Fibroblast of the aortic adventitia (primary cell): ENCODE measurements around the gene SPATA13. TPM values are rescaled to one million over a fixed set of nuclear protein-coding genes. Genes with fewer than 3 reads are reported as not detected.
A peak's percentile ranks its signal among the peaks of the same experiment; 100 is the strongest.

ENCODE experiments used
- DNase-seq: peaks from one replicate; pipeline ENCODE4 v3.0.0-alpha.2; 2010; ENCODE audit warnings: low read depth
- H3K4me3 ChIP-seq: 2 replicates; pipeline ENCODE4 v1.5.1; 2011; ENCODE audit warnings: low read depth, mild to moderate bottlenecking, control low read depth, low read length, moderate library complexity
- total RNA-seq: library from RNA; depleted of rRNA; stranded (reverse); fragments of >200 nt; gene quantifications from 2 replicates; pipeline ENCODE4 v1.2.3, GENCODE V29; 2012; ENCODE audit warnings: low replicate concordance
- TF ChIP-seq, protein P1 (sequence below): IDR thresholded peaks from 2 replicates; pipeline ENCODE4 v1.5.1; 2011; ENCODE audit warnings: mild to moderate bottlenecking, low read length, control low read depth, inconsistent platforms; ENCODE audit not compliant: insufficient read depth

SPATA13 gene
- total RNA-seq, 1 donor: 12.2 TPM

GRCh38 chr13:24182703-24183081 is 22.2 kb downstream of the SPATA13 start:
- DNase-seq: no peak
- H3K4me3 ChIP-seq: no peak overlapping the region
- TF ChIP-seq, protein P1, sequence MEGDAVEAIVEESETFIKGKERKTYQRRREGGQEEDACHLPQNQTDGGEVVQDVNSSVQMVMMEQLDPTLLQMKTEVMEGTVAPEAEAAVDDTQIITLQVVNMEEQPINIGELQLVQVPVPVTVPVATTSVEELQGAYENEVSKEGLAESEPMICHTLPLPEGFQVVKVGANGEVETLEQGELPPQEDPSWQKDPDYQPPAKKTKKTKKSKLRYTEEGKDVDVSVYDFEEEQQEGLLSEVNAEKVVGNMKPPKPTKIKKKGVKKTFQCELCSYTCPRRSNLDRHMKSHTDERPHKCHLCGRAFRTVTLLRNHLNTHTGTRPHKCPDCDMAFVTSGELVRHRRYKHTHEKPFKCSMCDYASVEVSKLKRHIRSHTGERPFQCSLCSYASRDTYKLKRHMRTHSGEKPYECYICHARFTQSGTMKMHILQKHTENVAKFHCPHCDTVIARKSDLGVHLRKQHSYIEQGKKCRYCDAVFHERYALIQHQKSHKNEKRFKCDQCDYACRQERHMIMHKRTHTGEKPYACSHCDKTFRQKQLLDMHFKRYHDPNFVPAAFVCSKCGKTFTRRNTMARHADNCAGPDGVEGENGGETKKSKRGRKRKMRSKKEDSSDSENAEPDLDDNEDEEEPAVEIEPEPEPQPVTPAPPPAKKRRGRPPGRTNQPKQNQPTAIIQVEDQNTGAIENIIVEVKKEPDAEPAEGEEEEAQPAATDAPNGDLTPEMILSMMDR: no peak

DNA sequence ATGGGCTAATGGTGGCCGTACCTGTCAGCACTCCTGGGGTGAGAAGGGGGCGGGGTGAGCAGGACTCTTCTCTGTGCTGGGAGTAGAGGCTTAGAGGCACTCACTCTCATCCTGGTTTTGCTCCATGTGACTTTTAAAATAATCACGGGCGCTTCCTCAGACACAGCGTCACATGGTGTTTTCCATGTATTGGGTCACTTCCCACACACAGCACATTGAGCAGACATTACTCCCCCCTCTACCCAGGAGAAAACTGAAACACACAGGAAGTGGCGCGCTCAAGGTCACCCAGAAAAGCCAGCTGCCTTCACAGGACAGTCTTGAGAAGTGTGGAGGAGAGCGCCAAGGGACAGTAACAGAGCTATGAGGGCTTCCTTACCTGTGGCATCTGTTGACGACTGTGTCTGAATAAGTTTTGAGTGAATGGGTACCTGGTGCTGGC is 23.2 kb downstream of the SPATA13 start:
- TF ChIP-seq, protein P1: no peak
- DNase-seq: no peak
- no peak overlapping the region for H3K4me3 ChIP-seq

GRCh38 chr13:24184265-24184841 is 23.8 kb downstream of the SPATA13 start:
- H3K4me3 ChIP-seq: no peak overlapping the region

GRCh38 chr13:24184882-24185281 is 24.4 kb downstream of the SPATA13 start:
- no peak overlapping the region for H3K4me3 ChIP-seq
- TF ChIP-seq, protein P1: no peak
- DNase-seq: no peak

More at GRCh38 chr13:24184265-24184841, 23.8 kb downstream of the SPATA13 start:
- TF ChIP-seq, protein P1: no peak
- DNase-seq: no peak

DNA sequence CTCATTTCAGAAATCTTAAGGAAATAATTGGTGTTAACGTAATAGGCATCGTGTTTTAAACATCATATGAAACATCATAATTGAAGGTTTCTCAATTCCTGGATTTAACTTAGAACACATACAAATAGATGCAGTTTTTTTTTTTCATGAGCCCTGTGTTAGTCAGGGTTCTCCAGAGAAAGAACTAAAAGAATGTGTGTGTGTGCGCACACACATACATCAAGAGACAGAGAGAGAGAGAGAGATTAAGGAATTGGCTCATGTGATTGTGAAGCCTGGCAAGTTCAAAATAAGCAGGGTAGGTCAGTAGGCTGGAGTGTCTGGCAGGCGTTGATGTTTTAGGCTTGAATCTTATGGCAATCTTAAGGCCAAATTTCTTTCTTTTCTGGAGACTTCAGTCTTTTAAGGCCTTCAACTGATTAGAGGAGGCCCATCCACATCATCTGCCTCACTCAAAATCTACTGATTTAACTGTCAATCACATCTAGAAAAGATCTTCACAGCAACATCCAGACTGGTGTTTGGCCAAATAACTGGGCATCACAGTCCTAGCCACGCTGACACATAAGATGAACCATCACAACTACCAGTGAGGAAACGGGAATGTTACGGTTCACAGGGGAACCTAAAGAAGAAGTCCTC is 25.2 kb downstream of the SPATA13 start:
- H3K4me3 ChIP-seq: no peak overlapping the region
- TF ChIP-seq, protein P1: no peak
- peak; percentile 62 for DNase-seq

DNA sequence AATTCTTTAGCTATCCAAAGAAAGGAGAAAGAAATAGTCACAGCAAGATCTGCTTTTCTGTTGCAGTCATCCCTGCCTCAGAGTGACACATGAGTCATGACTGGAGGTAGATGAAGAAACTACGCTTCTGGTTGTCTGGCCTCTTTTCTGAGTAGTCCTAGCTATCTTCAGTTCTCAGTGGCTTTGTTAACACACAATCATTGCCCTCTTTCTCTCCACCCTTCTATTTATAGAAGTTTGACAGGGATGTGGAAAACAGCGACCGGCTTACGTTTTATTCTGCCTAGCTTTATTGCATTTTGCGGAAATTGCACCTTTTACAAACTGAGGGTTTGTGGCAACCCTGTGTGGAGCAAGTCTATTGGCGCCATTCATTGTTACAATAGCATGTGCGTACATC is 26.7 kb downstream of the SPATA13 start:
- peak; percentile 15 for DNase-seq
- no peak overlapping the region for H3K4me3 ChIP-seq
- TF ChIP-seq, protein P1: no peak
